Adipose tissue (tissue), 3 donors: ENCODE data around the gene ANO2. TPM values are rescaled to one million over a fixed set of nuclear protein-coding genes. Genes with fewer than 3 reads are reported as not detected.
"Not testable (repeated sequence)": the region's sequence is repeated elsewhere in the genome, so short reads cannot be mapped to it uniquely, and the experiment has no call there.

Experiments
- H3K27ac ChIP-seq: one replicate; pipeline ENCODE4 v1.5.1; 2013; ENCODE audit warnings: low read depth, low read length
- WGBS, 3 donors: extraction: QIAGEN DNeasy Blood & Tissue Kit; methylation state at CpG; one replicate each; pipeline ENCODE4 v1.1.7; 2013; 5-methylcytosine and 5-hydroxymethylcytosine counted together
- polyA plus RNA-seq, 3 donors: library from polyadenylated mRNA; stranded (reverse); fragments of 200-250 nt; gene quantifications; one replicate each; pipeline ENCODE4 v1.2.3, GENCODE V29; 2013
- donor health status: healthy with polysubstance abuse.
- donor health status: Bipolar disorder and iron deficiency.
- donor health status: healthy.

Gene ANO2
- polyA plus RNA-seq, 3 donors: 1.0 to 11.7 (median 6.6) TPM

GRCh38 chr12:5678176-5678575 lies 266.9 kb downstream of the ANO2 start:
- no peak overlapping the region for H3K27ac ChIP-seq
- 71 to 88% (median 75%) methylated on average over 5 of the region's 5 CpGs for WGBS, 3 donors

GRCh38 chr12:5669624-5670023 lies 275.4 kb downstream of the ANO2 start:
- H3K27ac ChIP-seq: not testable (repeated sequence)
- WGBS, 3 donors: 78 to 93% (median 91%) methylated on average over 1 of the region's 1 CpG

DNA sequence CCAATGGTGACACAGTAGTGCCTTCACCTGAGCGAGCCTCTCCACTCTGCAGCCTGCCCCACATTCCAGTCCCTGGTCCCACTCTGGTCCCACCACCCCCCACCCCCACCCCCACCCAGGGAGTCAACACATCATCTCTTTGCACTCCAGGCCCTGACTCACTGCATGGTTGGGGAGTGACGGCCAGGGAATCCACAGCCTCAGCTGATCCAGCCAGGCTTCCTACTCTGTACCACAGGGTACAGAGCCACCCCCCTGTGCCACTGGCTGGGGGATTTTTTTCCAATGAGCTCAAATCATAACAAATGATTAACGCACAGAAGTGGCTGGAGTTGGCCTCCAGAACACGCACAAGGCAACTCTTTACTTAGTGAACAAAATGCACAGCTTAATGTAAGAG lies 279.4 kb downstream of the ANO2 start:
- WGBS, 3 donors: 57 to 89% (median 86%) methylated on average over 4 of the region's 4 CpGs

GRCh38 chr12:5661811-5662210 lies 283.2 kb downstream of the ANO2 start:
- WGBS, 3 donors: 81 to 92% (median 92%) methylated on average over 8 of the region's 8 CpGs
- no peak overlapping the region for H3K27ac ChIP-seq

More for the DNA sequence above, 279.4 kb downstream of the ANO2 start:
- no peak overlapping the region for H3K27ac ChIP-seq

DNA sequence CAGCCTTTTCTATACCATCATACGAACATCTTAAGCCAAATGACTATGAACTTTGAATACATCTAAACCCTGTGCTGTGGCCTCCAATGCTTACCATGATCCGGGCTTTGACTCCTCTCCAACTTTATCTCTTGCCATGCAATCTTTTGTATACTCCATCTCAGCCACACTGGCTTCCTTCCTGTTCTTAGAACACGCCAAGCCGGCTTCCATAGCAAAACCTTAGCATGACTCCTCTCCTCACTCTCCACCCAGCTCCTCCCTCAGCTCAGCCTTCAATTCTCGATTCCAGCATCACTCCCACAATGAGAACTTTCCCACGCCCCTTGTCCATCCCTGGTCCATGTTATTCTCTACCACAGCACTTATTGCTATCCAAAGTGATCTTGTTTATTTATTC lies 284.8 kb downstream of the ANO2 start:
- WGBS, 3 donors: 64 to 72% (median 68%) methylated on average over 6 of the region's 6 CpGs
- no peak overlapping the region for H3K27ac ChIP-seq

DNA sequence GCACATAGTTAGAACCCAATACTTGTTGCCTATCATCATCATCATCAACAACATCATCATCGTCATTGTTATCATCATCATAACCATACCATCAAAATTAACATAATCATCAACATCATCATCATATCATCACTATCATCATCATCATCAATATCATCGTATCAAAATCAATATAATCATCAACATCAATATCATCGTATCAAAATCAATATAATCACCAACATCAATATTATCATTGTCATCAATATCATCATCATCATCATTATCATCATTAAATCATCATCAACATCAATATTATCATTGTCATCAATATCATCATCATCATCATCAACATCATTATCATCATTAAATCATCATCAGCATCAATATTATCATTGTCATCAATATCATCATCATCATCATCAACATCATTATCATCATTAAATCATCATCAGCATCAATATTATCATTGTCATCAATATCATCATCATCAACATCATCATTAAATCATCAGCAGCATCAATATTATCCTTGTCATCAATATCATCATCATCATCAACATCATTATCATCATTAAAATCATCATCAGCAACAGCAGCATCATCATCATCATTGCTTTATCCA lies 286.6 kb downstream of the ANO2 start:
- not testable (repeated sequence) for H3K27ac ChIP-seq
- WGBS, 3 donors: 79 to 94% (median 92%) methylated on average over 3 of the region's 3 CpGs

DNA sequence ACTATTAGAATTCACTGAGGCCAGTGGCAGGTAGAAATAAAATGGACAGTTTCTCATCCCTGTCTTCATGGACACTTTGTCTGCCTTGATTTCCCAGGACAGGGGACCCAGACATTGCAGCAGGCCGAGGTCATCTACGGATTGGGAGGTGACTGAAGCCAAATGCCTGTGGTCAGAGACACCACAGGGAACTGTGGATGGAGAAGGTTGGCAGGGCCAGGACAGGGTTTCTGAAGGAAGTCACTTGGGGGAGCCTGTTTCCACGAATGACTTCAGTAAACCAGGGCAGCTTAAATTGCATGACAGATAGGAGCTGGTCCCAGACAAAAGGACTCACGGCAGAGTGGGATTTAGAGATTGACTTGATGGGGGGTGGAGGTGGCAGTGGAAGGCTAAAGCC lies 288.2 kb downstream of the ANO2 start:
- H3K27ac ChIP-seq: no peak overlapping the region
- 68 to 81% (median 79%) methylated on average over 4 of the region's 4 CpGs for WGBS, 3 donors

GRCh38 chr12:5655120-5655519 lies 289.9 kb downstream of the ANO2 start:
- WGBS, 3 donors: 61 to 80% (median 79%) methylated on average over 3 of the region's 3 CpGs
- no peak overlapping the region for H3K27ac ChIP-seq

GRCh38 chr12:5654019-5654418 lies 291.0 kb downstream of the ANO2 start:
- H3K27ac ChIP-seq: no peak overlapping the region

DNA sequence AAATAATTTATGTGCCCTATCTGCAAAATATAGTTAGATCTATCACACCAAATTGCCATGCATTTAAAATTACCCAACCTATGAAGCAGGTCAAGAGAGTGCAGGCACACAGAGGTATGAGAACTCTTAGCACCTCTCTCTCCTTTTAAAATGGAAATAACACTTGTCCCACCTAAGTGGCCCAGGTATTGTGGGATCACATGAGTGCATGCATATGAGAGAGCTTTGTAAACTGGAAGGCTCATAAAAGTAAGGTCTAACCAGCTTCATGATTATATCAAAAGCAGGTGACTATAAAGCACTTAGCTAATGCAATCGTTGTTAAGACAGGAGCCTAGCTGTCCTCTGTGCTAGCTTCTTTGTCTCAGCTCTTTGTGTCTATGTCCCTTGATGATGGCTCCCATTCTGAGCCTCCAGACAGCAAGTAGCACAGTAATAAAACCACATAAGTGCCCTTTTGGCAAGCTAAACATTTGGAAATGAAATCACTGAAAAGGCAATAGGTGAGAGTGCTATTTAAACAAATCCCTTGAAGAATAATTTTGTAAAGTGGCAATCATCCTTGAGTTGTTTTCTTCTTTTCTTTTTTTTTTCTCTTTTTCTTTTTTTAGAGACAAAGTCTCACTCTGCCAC lies 294.1 kb downstream of the ANO2 start:
- no peak overlapping the region for H3K27ac ChIP-seq
- 42 to 64% (median 61%) methylated on average over 1 of the region's 1 CpG for WGBS, 3 donors

DNA sequence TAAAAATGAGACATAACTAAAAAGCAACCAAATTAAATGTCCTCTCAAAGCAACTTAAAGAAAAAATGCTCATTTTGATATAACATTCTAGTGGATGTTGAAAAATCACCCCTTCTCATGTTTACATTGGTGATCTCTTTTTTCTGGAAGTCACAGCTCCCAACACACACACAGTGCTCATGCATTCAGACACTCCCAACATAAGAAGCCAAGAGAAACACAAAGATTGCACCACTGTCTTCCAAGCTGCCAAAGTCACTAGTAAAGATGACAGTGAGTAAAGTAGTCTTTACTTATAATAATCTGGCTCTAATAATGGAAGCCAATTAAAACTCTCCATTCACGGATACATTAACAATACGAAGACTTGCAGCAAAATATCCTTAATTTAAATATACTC lies 294.8 kb downstream of the ANO2 start:
- WGBS, 3 donors: 35 to 68% (median 40%) methylated on average over 2 of the region's 2 CpGs
- no peak overlapping the region for H3K27ac ChIP-seq

DNA sequence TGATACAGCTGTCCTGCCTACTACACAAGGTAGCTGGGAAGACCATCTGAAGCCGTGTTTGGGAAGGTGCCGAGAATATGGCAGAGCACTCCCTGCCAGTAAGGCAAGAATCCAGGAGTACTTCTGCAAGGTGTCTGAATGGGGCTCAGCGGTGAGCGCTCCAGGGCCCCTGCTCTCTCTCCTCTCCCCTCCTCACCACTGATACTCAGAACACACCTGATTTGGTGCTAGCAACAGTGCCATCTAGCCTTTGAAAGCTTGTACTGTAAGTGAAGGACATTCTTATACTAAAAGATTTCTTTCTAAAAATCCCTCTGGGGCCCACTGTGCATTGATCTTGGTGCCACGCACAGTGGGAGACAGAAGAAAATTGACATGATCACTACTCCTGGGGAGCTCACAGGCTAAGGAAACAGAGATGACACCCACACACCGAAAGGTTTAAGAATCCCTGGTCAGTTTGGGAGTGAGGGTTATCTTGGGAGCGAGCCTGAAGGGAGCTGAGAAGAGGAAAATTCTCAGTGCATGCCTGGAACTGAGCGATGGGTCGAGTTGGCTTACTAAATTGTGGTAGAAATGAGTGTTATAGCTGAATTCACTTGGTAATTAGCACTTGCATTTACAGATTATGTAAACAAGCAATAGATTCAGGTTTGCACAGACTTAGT lies 296.2 kb downstream of the ANO2 start:
- WGBS, 3 donors: 25 to 46% (median 42%) methylated on average over 9 of the region's 9 CpGs
- H3K27ac ChIP-seq: no peak overlapping the region

DNA sequence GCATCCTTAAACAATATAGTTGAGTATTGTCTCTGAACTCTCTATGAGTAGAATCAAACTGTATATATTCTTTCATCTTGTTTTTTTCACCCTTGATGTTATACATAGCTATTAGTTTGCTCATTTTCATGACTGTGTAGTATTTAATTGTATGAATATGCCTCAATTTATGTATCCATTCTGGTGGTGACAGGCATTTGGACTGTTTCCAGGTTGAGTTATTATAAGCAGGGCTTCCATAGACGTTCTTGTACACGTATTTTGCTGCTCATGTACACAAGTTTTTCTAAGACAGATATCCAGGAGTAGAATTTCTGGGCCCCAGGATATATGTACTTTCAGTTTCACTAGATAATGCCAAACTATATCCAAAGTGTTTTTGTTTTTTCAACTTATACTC lies 301.8 kb downstream of the ANO2 start:
- 45 to 63% (median 52%) methylated on average over 2 of the region's 2 CpGs for WGBS, 3 donors
- H3K27ac ChIP-seq: no peak overlapping the region

DNA sequence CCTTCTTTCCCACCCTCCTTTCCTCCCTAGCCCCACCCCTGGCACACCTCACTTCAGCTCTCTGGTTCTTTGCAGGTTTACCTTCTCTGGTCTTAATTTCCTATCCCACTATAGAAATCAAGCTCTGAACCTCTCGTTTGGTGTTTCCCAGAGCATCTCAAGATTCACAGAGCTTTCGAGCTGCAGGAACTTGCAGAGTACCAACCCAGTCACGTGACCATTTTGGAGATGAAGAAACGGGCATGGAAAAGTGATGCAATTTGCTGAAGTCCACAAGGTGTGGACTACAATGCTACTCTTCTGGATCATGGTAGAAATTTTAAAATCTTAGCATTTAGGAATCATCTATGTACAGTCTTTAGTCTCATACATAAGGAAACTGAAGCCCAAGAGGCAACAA lies 307.4 kb downstream of the ANO2 start:
- H3K27ac ChIP-seq: no peak overlapping the region
- WGBS, 3 donors: 57 to 77% (median 62%) methylated on average over 4 of the region's 4 CpGs

- no peak overlapping the region for H3K27ac ChIP-seq
- 48 to 77% (median 73%) methylated on average over 4 of the region's 4 CpGs for WGBS, 3 donors
These were observed 308.2 kb downstream of the ANO2 start for GRCh38 chr12:5636907-5637306.

DNA sequence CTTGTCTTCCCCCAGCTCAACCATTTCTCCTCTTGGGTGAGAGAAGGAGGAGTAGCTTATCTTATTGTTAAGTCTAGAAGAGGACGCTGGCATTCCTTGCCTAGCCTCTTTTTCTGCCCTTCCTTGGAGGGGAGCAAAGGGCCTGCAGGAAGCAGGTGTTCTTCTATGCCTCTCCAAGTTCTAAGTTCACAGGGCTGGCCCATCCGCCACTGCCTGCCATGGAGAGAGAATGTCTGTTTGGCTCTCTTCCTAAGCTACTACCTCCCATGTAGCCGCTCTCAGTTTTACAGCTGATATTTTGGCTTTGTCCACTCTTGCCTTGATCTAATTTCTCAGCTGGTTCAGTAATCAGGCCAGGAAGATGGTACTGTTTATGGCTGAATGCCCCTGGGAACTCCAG lies 312.0 kb downstream of the ANO2 start:
- WGBS, 3 donors: 70 to 72% (median 71%) methylated on average over 3 of the region's 3 CpGs
- no peak overlapping the region for H3K27ac ChIP-seq

DNA sequence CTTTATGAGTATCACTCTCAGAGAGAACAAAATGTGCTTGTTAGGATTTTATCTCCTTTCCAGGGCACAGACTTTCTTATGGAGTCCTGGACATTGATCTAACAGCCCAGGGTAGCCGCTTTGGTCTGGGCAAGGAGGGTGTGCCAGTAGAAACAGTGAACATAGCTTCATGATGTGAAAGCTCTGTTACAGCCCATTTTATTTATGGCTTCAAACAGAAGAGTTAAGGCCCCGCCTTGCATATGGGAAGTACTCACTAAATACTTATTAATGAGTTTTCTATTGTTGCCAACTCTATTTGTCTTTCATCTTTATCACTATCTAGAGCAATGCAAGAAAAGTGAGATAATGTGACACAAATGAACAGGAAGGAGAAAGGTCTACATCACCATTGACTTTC lies 312.6 kb downstream of the ANO2 start:
- no peak overlapping the region for H3K27ac ChIP-seq
- 77 to 87% (median 83%) methylated on average over 2 of the region's 2 CpGs for WGBS, 3 donors

DNA sequence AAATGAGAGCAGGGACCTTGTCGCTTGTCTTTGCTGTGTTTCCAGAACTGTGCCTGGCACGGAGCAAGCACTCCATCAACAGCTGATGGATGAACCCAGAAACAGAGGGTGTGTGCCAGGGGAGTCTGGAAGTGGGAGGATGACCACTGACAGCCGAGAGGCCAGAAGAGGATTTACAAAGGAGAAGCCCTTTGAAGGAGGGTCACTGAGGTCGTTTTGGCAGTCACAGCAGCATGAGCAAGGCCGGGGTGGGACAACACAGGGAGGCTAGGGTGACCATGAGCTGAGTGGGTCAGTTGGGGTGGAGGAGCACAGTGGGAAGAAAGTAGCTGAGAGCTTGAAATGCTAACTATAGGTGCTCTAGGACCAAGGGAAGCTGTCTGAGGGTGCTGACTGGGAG lies 313.6 kb downstream of the ANO2 start:
- no peak overlapping the region for H3K27ac ChIP-seq
- 60 to 74% (median 71%) methylated on average over 5 of the region's 5 CpGs for WGBS, 3 donors

DNA sequence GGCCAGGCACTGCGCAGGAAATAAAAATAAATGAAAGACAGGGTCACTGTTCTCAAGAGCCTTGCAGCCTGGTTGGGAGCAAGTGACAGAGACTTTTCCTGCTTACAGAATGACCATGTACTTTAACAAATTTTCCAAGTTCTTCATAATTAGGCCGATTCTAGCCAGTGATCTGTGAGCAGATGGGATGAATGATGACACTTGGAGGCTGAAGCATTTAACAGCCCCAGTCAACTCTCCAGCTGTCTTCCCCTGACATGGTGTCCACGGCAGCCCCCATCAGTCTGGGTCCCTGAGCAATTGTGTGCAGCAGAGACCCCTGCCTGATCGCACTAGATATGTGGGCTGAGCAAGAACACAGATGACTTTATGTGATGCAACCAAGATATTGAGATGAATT lies 314.3 kb downstream of the ANO2 start:
- WGBS, 3 donors: 78 to 93% (median 93%) methylated on average over 4 of the region's 4 CpGs
- no peak overlapping the region for H3K27ac ChIP-seq

DNA sequence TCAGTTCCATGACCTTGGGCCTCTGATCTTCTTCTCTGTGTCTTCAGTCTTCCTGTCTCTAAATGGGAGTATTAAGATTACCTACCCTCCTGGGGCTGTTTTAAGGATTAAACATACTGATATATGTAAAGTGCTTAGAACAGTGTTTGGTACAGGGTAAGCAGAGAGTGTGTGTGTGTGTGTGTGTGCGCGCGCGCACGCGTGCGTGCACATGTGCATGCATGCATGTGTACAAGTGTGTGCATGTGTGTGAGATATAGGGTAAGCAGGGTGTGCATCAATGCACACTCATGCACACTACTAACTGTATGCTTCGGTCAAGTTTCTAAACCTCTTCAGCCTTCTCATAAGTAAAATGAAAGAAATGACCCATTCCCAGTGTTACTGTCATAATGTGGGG lies 316.6 kb downstream of the ANO2 start:
- WGBS, 3 donors: 96 to 98% (median 96%) methylated on average over 8 of the region's 8 CpGs
- H3K27ac ChIP-seq: no peak overlapping the region
